SH-SY5Y (cell line): ENCODE measurements around the gene MVB12A.

Experiments
- GATA2 ChIP-seq: IDR thresholded peaks from 2 replicates; pipeline ENCODE4 v1.6.1; 2011; ENCODE audit warnings: mild to moderate bottlenecking, low read depth, low read length
- GATA3 ChIP-seq: IDR thresholded peaks from 2 replicates; pipeline ENCODE4 v1.6.1; 2011; ENCODE audit warnings: low read depth, mild to moderate bottlenecking, low read length, moderate library complexity

DNA sequence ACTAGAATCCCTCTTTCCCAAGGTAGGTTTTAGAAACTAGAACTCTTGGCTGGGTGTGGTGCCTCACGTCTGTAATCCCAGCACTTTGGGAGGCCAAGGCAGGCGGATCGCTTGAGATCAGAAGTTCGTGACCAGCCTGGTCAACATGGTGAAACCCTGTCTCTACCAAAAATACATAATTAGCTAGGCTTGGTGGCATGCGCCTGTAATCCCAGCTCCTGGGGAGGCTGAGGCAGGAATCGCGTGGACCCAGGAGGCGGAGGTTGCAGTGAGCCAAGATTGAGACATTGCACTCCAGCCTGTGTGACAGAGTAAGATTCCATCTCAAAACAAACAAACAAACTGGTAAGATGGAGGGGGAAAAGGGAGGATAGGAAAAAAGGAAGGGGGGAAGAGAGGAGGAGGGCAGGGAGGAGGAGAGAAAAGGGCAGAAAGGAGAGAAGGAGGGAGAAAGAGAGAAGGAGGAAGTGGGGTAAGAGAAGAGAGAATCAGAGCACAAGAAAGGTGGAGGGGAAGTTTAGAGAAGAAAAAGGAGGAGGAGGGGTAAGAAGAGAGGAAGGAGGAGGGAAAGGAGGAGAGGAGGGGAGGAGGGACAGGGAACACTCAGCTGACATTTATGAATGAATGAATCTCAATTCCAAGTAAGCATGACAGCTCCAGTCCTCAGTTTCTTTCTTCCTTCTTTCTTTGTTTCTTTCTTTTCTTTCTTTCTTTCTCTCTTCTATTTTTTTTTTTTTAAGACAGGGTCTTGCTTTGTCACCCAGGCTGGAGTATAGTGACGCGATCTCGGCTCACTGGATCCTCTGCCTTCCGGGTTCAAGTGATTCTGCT lies 47.8 kb downstream of the MVB12A start:
- TF ChIP-seq GATA2: no peak
- TF ChIP-seq GATA3: no peak
